ENCODE measurements around the gene DGKH. TPM values are rescaled to one million over a fixed set of nuclear protein-coding genes. Genes with fewer than 3 reads are reported as not detected.

The DGKH gene
- total and polyA plus RNA-seq, 2 of the 13 experiments (the other 11 are each of a cell fraction or from before 2014, with no cell fraction given): 0.01 to 0.13 TPM

DNA sequence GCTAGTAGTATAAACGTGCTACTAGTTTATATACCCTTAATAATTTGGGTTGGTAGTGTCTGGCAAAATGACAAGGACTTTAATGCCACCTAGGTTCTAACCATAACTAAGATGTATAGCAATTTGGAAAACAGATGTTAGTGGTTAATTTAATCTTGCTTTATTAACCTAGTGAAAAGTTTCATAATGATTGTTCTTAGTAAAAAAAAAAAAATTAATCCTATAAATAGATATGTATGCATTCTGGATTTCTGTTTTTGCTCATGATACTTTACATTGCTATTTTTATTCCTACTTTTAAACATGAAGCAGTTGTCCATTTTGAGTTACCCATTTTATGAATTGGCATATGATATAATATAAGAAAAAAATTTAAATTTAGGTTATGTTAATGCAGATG lies 36.3 kb downstream of the DGKH start:
- no peak overlapping the region for H3K27ac ChIP-seq (ENCODE audit: extremely low read length, insufficient read depth, low read length)
- H3K9me3 ChIP-seq (ENCODE audit: low read length): no peaks in the 10 kb centered on the region
- no peaks in the 10 kb centered on the region for H3K36me3 ChIP-seq (replicated peaks in 1 of 2; ENCODE audit: control insufficient read depth in 1 of 2, insufficient read depth in 2 of 2, low read length in 2 of 2)
- BruUV-seq (replicated peaks): no TSS peak
- TF ChIP-seq, protein P1, sequence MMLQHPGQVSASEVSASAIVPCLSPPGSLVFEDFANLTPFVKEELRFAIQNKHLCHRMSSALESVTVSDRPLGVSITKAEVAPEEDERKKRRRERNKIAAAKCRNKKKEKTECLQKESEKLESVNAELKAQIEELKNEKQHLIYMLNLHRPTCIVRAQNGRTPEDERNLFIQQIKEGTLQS (CRISPR knock-in tag; IDR thresholded peaks at IDR 0.05): no peak
- no peak for TF ChIP-seq ZNF33A (CRISPR knock-in tag; IDR thresholded peaks at IDR 0.05; ENCODE audit: borderline replicate concordance)
- no peak for TF ChIP-seq SAFB2 (CRISPR knock-in tag; IDR thresholded peaks at IDR 0.05; ENCODE audit: borderline replicate concordance, low read depth)
- TF ChIP-seq, protein P2, sequence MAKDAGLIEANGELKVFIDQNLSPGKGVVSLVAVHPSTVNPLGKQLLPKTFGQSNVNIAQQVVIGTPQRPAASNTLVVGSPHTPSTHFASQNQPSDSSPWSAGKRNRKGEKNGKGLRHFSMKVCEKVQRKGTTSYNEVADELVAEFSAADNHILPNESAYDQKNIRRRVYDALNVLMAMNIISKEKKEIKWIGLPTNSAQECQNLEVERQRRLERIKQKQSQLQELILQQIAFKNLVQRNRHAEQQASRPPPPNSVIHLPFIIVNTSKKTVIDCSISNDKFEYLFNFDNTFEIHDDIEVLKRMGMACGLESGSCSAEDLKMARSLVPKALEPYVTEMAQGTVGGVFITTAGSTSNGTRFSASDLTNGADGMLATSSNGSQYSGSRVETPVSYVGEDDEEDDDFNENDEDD (CRISPR knock-in tag; IDR thresholded peaks at IDR 0.05; ENCODE audit: borderline replicate concordance): no peak
- TF ChIP-seq ZKSCAN5 (CRISPR knock-in tag; IDR thresholded peaks at IDR 0.05): no peak
- TF ChIP-seq ZNF253 (CRISPR knock-in tag; IDR thresholded peaks at IDR 0.05; ENCODE audit: borderline replicate concordance): no peak
- no peak for TF ChIP-seq ZNF317 (CRISPR knock-in tag; IDR thresholded peaks at IDR 0.05)
- no peak for TF ChIP-seq IKZF1 (IDR thresholded peaks at IDR 0.05)
- TF ChIP-seq CREB1 (IDR thresholded peaks at IDR 0.05): no peak
- no peak for TF ChIP-seq CREB1 (CRISPR knock-in tag; IDR thresholded peaks at IDR 0.05)
- no peak for TF ChIP-seq RFXAP (CRISPR knock-in tag; IDR thresholded peaks at IDR 0.05; ENCODE audit: borderline replicate concordance)
- TF ChIP-seq ZNF644 (CRISPR knock-in tag; IDR thresholded peaks at IDR 0.05; ENCODE audit: low read depth): no peak
- no peak for TF ChIP-seq NCOR1 (IDR thresholded peaks at IDR 0.05; ENCODE audit: borderline replicate concordance, low read length)
- TF ChIP-seq U2AF2 (IDR thresholded peaks at IDR 0.05; ENCODE audit: low read depth, low read length): no peak
- TF ChIP-seq KDM5B (CRISPR knock-in tag; IDR thresholded peaks at IDR 0.05; ENCODE audit: borderline replicate concordance): no peak
- TF ChIP-seq, protein P3, sequence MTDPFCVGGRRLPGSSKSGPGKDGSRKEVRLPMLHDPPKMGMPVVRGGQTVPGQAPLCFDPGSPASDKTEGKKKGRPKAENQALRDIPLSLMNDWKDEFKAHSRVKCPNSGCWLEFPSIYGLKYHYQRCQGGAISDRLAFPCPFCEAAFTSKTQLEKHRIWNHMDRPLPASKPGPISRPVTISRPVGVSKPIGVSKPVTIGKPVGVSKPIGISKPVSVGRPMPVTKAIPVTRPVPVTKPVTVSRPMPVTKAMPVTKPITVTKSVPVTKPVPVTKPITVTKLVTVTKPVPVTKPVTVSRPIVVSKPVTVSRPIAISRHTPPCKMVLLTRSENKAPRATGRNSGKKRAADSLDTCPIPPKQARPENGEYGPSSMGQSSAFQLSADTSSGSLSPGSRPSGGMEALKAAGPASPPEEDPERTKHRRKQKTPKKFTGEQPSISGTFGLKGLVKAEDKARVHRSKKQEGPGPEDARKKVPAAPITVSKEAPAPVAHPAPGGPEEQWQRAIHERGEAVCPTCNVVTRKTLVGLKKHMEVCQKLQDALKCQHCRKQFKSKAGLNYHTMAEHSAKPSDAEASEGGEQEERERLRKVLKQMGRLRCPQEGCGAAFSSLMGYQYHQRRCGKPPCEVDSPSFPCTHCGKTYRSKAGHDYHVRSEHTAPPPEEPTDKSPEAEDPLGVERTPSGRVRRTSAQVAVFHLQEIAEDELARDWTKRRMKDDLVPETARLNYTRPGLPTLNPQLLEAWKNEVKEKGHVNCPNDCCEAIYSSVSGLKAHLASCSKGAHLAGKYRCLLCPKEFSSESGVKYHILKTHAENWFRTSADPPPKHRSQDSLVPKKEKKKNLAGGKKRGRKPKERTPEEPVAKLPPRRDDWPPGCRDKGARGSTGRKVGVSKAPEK (CRISPR knock-in tag; IDR thresholded peaks at IDR 0.05; ENCODE audit: borderline replicate concordance): no peak
- TF ChIP-seq PCBP1 (IDR thresholded peaks at IDR 0.05; ENCODE audit: borderline replicate concordance, low read depth, low read length): no peak
- TF ChIP-seq ZNF431 (CRISPR knock-in tag; IDR thresholded peaks at IDR 0.05; ENCODE audit: borderline replicate concordance, low read depth): no peak
- no peak for TF ChIP-seq CBX5 (CRISPR knock-in tag; IDR thresholded peaks at IDR 0.05; ENCODE audit: borderline replicate concordance)
- no peak overlapping the region for H3K4me3 ChIP-seq (replicated peaks in 1 of 3; ENCODE audit: insufficient read depth in 1 of 3, low read depth in 2 of 3, low read length in 3 of 3)
- no peak overlapping the region for H3K9ac ChIP-seq (ENCODE audit: insufficient read depth, low read depth, low read length)
- POLR2A ChIA-PET: no interaction called here
- FAIRE-seq (no peak), DNase-seq (ENCODE audit: low spot score) (no peak), ATAC-seq (no peak)
- no peaks in the 10 kb centered on the region for H3K4me1 ChIP-seq (ENCODE audit: insufficient read depth, low read length)
- no peak overlapping the region for H3K4me2 ChIP-seq (ENCODE audit: low read depth, low read length)
- no peaks in the 10 kb centered on the region for H3K79me2 ChIP-seq (ENCODE audit: insufficient read depth, low read length)
- CTCF ChIA-PET (ENCODE audit: low intra/inter-chr PET ratio, low total read pairs): no interaction called here
- in situ Hi-C loops (cut with HindIII; ENCODE audit: extremely low pct_ligation_motif_present, low pct_unique_long_range_greater_than_20kb): no loop called here
- intact Hi-C loops (cut with micrococcal nuclease; ENCODE audit: unreplicated experiment): no loop called here
- no peaks in the 10 kb centered on the region for H4K20me1 ChIP-seq (ENCODE audit: insufficient read depth, low read length)
- H2AFZ ChIP-seq (ENCODE audit: low read length): no peak overlapping the region
- no peaks in the 10 kb centered on the region for H3K27me3 ChIP-seq (ENCODE audit: control insufficient read depth in 1 of 2, insufficient read depth in 2 of 2, low read length in 2 of 2)
- WGBS (ENCODE audit: low lambda C conversion rate): 2% methylated on average over 1 of the region's 1 CpG
